GM19035 (cell line): Measurements from ENCODE around the gene PCLO.
"Not testable (repeated sequence)": the region's sequence is repeated elsewhere in the genome, so short reads cannot be mapped to it uniquely, and the experiment has no call there.

ENCODE experiments used
- ATAC-seq: cut with Tn5 transposase; IDR thresholded peaks from one replicate; pipeline ENCODE4 v1.9.1; 2021; ENCODE audit not compliant: unreplicated experiment

Gene PCLO

GRCh38 chr7:83130623-83131545, 31.8 kb downstream of the PCLO start:
- ATAC-seq: no peak

DNA sequence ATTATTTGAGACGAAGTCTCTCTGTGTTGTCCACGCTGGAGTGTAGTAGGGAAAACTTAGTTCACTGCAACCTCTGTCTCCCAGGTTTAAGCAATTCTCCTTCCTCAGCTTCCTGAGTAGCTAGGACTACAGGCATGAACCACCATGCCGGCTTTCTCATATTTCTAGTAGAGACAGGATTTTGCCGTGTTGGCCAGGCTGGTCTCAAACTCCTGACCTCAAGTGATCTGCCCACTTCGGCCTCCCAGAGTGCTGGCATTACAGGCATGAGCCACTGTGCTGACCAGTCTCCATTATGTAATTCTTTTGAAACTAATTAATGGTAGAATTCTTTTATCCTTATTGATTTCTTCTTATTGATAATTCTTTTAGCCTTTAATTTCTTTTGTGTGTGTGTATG, 32.5 kb downstream of the PCLO start:
- ATAC-seq: no peak

DNA sequence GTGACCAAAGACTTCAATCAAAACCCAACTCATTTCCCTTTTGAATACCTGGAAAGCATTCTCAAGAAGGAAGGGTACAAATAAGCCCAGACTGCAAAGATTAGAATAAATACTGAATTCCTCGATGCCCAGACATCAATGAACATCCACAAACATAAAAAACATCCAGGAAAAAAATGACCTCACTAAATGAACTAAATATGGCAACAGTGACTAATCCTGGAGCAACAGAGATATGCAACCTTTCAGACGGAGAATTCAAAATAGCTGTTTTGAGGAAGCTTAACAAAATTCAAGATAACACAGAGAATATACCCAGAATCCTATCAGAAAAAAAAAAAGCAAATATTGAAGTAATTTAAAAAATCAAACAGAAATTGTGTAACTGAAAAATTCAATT, 43.2 kb downstream of the PCLO start:
- ATAC-seq: no peak

- no peak for ATAC-seq
Measured at GRCh38 chr7:83119026-83119382, 43.7 kb downstream of the PCLO start.

- ATAC-seq: no peak
Measured at GRCh38 chr7:83118347-83119025, 44.2 kb downstream of the PCLO start.

DNA sequence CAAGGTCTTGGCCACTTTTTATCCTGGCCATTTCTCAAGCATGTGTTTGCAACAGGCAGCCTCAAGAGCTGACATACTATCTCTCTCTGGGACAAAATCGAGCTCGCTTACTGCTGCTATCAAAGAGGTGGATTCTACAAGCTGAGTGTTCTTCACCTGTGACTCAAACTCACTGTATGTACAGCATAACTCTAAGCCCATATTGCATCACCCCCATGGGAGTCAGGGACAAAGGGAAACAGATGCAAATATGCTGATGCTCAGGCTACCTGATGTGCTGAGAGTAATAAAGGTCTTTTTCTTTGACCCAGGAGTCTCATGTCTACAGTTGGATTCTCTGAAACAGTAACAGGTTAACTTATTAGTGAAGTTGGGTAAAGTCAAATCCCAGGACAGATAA, 45.2 kb downstream of the PCLO start:
- ATAC-seq: no peak

- no peak for ATAC-seq
Measured at GRCh38 chr7:83111391-83111790, 51.3 kb downstream of the PCLO start.

DNA sequence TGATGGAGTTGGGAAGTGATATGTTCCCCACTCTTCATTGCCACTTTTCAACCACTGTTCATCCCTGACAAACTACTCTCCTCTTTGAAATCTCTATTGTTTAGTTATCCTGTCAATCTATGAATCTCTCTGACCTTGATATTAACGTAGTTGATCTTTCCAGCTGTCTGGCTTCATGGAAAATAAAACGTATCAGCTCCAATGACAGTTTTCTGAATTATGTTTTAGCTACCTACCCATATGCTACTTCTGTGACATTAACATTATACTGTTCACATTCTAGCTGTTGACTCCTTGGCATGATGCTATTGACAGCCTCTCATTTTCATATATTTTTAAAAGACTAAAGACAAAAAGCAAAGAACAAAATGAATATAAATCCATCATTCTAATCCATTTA, 53.3 kb downstream of the PCLO start:
- ATAC-seq: no peak

- no peak for ATAC-seq
Measured at GRCh38 chr7:83105948-83106347, 56.7 kb downstream of the PCLO start.

DNA sequence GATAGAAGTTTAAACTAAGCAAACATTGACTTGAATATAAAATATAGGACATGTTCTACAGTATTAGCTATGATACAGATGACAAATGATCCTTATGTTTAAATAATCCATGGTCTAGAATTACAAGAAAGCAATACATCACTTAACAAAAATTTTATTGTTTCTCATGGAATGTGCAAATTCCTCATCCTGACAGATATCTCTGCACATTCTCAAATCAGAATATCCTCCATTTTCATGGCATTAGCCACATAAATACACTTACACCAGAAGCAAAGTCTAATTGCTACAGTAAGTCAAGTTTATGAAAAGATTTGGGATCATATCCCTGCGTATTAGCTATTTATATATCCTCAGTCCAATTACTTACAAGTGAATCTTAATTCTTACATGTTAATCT, 57.6 kb downstream of the PCLO start:
- no peak for ATAC-seq

DNA sequence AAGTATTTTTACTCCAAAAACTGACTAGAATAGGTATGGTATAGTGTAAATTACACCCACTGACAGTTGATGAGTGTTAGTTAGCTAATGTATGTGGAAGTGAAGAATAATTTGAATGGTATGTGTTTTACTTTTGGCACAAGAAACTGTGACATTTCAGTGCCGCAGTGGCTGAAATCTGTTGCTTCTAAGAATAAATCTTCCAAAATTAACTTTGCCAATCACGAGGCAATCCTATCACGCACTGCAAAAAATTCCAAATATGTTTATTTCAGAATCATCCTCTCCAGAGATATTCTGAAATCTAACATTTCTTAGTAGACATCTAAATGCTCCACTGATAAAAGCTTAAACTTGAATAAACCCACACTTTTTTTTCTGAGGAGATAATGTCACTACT, 61.2 kb downstream of the PCLO start:
- ATAC-seq: no peak

DNA sequence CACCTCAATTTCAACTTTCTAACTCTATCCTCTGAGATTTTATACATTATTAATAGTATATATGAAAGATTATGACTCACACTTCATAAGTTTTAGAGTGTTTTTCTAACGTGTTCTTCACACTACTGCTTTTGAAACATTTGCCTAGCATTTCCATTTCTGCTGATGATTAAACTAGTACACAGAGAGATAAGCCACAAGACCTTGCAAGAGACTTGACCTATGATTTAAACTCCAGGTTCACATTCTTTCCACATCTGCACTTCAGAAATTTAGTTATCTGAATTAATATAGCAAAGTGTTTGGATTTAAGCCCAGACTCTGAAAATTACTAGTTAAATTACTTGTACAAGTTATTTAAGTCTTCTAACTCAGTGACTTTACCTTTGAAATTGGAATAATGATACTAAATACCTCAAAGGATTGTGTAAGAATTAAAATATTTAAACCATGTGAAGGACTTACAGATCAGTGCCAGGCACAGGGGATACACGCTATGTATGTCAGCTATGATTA, 66.6 kb downstream of the PCLO start:
- ATAC-seq: no peak

DNA sequence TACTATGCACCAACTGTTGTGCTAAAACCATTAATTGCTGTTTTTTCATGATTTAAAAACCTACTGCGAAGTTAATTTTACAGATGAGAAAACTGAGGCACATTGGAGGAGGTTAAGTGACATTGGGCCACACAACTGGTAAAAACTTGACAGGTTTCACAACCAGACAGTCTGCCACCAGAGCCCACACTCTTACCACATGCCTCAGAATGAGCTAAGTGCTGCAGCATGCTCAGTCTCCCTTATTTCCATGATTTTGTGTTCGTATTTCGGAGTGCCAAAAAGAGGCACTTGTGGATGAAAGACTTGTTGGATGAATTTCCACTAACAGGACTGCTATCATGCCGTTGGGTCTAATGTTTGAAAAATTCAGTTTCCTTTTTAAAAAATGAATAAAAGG, 77.4 kb downstream of the PCLO start:
- ATAC-seq: no peak

DNA sequence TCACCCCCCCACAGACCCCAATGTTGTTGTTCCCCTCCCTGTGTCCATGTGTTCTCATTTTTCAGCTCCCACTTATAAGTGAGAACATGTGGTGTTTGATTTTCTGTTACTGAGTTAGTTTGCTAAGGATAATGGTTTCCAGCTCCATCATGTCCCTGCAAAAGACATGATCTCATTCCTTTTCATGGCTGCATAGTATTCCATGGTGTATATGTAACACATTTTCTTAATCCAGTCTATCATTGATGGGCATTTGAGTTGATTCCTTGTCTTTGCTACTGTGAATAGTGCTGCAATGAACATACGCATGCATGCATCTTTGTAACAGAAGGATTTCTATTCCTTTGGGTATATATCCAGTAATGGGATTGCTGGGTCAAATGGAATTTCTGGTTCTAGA, 82.8 kb downstream of the PCLO start:
- not testable (repeated sequence) for ATAC-seq

GRCh38 chr7:83077328-83077727, 85.4 kb downstream of the PCLO start:
- no peak for ATAC-seq

- ATAC-seq: no peak
Measured at GRCh38 chr7:83072576-83073517, 89.8 kb downstream of the PCLO start.

DNA sequence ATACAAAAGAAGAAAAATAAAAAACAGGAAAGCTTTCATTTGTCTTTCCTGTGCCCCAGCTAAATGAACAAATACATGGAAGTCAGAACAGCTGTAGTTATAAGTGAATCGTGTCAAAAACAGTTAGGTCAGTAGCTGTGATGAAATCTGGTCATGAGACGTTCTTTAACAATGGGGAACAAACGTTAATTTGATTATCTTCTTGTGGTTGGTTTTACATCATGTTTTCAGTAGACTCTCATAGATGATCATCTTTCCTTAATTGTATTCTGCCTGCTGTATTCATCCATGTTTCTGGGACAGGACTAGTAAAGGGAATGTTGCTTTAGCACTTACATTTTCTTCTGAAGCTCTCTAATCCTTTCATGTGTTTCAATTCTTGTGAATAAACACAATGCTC, 97.0 kb downstream of the PCLO start:
- no peak for ATAC-seq

DNA sequence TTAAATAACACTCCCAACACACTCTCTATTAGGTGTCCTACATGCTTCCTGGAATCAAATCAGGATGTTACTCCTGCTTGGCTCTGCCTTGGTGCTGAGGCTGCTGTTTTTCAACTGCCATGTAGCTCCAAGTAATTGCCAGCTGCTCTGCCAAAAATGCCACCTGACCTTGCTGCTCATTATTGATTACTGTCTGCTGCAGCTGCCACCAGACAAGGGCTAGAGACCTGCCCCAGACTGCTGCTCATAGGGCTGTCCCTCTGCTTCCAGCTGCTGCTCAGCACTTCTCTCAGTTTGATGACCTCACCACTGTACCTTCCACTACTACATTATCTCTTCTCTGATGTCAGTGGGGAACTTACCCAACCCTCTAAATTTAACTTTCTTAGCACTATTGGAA, 102.5 kb downstream of the PCLO start:
- no peak for ATAC-seq

DNA sequence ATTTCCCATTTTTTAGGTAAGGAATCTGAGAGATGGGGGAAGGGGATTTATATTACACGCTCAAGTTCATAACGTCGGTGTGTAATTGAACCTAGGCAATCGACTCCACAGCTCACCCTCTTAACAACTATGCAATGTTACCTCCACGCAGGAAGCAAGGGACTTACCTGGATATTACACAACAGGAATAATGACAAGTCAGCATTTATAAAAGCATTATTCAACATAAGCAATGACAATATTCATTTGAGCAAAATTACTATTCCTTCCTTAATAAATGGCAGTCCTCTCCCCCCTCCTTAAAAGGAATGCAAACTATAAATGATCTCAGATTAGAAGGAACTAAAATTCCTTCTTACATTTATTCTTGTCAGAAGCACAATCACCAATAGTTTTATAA, 104.0 kb downstream of the PCLO start:
- no peak for ATAC-seq

- no peak for ATAC-seq
Measured at GRCh38 chr7:83055197-83055596, 107.5 kb downstream of the PCLO start.

DNA sequence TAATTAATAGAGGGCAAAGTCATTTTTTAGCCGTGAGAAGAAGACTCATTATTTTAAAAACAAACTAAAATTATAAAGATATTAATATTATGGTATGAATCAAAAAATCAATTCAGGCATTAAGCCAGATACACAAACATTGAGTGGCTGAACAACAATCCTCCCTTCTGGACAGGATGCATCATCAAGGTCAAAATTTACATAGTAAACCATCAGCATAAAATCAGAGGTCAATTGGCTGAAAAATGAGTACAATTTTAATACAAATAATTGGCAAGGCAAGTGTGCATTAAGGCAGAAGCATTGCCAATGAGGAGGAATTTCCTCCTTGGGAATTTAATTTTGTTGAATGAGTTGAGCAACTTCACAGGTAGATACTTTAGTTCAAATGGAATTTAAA, 108.2 kb downstream of the PCLO start:
- ATAC-seq: no peak
